Lung (tissue), 12 donors: ENCODE results near the gene RNF224. TPM values are rescaled to one million over a fixed set of nuclear protein-coding genes. Genes with fewer than 3 reads are reported as not detected.
A peak's percentile ranks its signal among the peaks of the same experiment; 100 is the strongest.

ENCODE experiments used
- ATAC-seq: fragments of 200-7000 bp; cut with Tn5 transposase; one replicate; pipeline ENCODE4 v1.9.1; 2020; ENCODE audit warnings: moderate number of reproducible peaks; ENCODE audit not compliant: insufficient read depth, low FRiP score
- DNase-seq, 3 donors: peaks; one replicate each; pipeline ENCODE4 v3.0.0-alpha.2; 2013 to 2017
- H3K27ac ChIP-seq, 2 donors: one replicate each; pipeline ENCODE4 v1.5.1; 2013; ENCODE audit warnings: mild to moderate bottlenecking in 2 of 2, moderate library complexity in 2 of 2, control low read depth in 1 of 2, inconsistent platforms in 1 of 2, low read depth in 1 of 2, low read length in 1 of 2
- H3K27me3 ChIP-seq, 3 donors: one replicate each; pipeline ENCODE4 v1.5.1; 2013; ENCODE audit warnings: low read length in 2 of 3; ENCODE audit not compliant: control insufficient read depth in 3 of 3, insufficient read depth in 3 of 3
- H3K36me3 ChIP-seq, 4 donors: one replicate each; pipeline ENCODE4 v1.5.1; 2013; ENCODE audit warnings: low read length in 4 of 4, mild to moderate bottlenecking in 1 of 4, moderate library complexity in 1 of 4; ENCODE audit not compliant: control insufficient read depth in 4 of 4, insufficient read depth in 4 of 4
- H3K4me1 ChIP-seq, 5 donors: one replicate each; pipeline ENCODE4 v1.5.1; 2013; ENCODE audit warnings: low read length in 5 of 5, mild to moderate bottlenecking in 2 of 5, moderate library complexity in 1 of 5; ENCODE audit not compliant: control insufficient read depth in 5 of 5, insufficient read depth in 5 of 5
- H3K4me3 ChIP-seq: one replicate; pipeline ENCODE4 v1.5.1; 2013; ENCODE audit warnings: mild to moderate bottlenecking, control low read depth, moderate library complexity
- H3K9ac ChIP-seq, 2 donors: one replicate each; pipeline ENCODE4 v1.5.1; 2013; ENCODE audit warnings: low read length in 2 of 2, control low read depth in 1 of 2; ENCODE audit not compliant: insufficient read depth in 1 of 2
- H3K9me3 ChIP-seq, 4 donors: one replicate each; pipeline ENCODE4 v1.5.1; 2013; ENCODE audit warnings: low read length in 3 of 4, mild to moderate bottlenecking in 1 of 4, moderate library complexity in 1 of 4; ENCODE audit not compliant: control insufficient read depth in 4 of 4, insufficient read depth in 3 of 4
- WGBS, 2 donors: extraction: QIAGEN DNeasy Blood & Tissue Kit; methylation state at CpG; one replicate each; pipeline ENCODE4 v1.1.7; 2013; 5-methylcytosine and 5-hydroxymethylcytosine counted together
- polyA plus RNA-seq, 2 donors: library from polyadenylated mRNA; stranded (reverse); fragments of 200-250 nt; gene quantifications; one replicate each; pipeline ENCODE4 v1.2.1, GENCODE V29; 2013
- total RNA-seq, 2 donors: library from RNA; depleted of rRNA in 1 of 2; stranded (reverse); fragments of >200 nt in 1 of 2; gene quantifications; one replicate each; pipeline ENCODE4 v1.2.1, GENCODE V29; 2014 to 2021
- TF ChIP-seq, protein P1 (sequence below): IDR thresholded peaks from 2 replicates; pipeline ENCODE4 v1.5.1; 2012; ENCODE audit warnings: mild to moderate bottlenecking; ENCODE audit errors: control extremely low read depth, extremely low read depth
- donor health status: control.
- donor health status: control.
- donor health status: Bipolar disorder and iron deficiency.
- donor health status: healthy.
- donor health status: DM: yes; HTN: yes; CAD: no.

The RNF224 gene
- total and polyA plus RNA-seq, 4 donors, result 0.24 to 1.1 (median 0.80) TPM

DNA sequence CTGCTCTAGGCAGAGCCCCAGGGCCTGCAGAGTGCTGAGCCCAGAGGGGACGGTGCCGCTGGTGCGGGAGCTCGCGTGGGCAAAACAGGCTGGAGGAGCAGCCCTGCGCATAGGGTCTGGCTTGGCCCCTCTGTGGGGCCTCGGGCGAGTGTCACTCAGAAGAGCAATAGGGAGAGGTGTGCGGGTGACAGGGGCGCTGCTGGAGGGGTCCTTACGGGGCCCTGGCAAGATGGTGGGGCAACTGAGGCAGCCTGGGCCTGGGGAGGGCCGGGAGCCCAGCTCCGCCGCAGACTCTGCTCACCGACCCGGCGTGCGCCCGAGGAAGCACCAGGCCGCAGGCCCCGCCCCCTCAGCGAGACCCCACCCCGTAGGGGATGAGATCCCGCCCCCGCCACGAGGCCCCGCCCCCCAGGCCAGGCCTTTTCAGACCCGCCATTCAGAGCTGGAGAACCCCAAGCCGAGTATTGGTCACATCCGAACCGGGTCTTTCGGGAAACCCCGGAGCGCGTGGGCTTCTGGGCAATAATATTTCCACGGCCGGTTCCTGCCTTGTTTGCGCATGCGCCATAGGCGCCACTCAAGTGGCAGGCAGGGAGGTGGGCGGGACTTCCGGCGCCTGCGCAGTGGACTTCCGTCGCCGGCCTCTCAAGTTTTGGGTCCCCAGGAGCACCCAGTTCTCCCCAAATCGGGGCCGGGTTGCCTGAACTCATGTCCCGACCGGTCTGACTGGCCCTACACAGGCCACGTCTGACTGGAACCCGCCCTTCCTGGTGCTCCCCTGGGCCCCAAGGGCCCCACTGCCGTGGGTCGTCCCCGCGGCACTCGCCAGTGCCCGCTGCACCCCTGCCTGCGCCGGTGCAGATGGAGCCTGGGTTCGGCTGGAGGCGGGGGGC is 4.0 kb upstream of the RNF224 start:
- TF ChIP-seq, protein P1, sequence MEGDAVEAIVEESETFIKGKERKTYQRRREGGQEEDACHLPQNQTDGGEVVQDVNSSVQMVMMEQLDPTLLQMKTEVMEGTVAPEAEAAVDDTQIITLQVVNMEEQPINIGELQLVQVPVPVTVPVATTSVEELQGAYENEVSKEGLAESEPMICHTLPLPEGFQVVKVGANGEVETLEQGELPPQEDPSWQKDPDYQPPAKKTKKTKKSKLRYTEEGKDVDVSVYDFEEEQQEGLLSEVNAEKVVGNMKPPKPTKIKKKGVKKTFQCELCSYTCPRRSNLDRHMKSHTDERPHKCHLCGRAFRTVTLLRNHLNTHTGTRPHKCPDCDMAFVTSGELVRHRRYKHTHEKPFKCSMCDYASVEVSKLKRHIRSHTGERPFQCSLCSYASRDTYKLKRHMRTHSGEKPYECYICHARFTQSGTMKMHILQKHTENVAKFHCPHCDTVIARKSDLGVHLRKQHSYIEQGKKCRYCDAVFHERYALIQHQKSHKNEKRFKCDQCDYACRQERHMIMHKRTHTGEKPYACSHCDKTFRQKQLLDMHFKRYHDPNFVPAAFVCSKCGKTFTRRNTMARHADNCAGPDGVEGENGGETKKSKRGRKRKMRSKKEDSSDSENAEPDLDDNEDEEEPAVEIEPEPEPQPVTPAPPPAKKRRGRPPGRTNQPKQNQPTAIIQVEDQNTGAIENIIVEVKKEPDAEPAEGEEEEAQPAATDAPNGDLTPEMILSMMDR, result no peak
- Histone ChIP-seq H3K36me3 (no peaks in the 10 kb centered on the region), H3K27ac (peak overlapping the region; percentile 93 to 96), H3K4me3 (peak overlapping the region; percentile 73), H3K4me1 (peaks cover 0 to 14% (median 7%) of the 10 kb centered on the region in 5 donors), H3K27me3 (no peaks in the 10 kb centered on the region), H3K9me3 (peaks cover 0 to 1% (median 0%) of the 10 kb centered on the region in 4 donors), H3K9ac (peak overlapping the region in 1 of 2 donors; percentile 80)
- whole genome bisulfite sequencing, 2 donors, result 0 to 1% methylated on average over 60 to 63 of the region's 63 CpGs
- DNase-seq, result peak; percentile 97 to 98 (median 97)
- peak; percentile 94 for ATAC-seq

DNA sequence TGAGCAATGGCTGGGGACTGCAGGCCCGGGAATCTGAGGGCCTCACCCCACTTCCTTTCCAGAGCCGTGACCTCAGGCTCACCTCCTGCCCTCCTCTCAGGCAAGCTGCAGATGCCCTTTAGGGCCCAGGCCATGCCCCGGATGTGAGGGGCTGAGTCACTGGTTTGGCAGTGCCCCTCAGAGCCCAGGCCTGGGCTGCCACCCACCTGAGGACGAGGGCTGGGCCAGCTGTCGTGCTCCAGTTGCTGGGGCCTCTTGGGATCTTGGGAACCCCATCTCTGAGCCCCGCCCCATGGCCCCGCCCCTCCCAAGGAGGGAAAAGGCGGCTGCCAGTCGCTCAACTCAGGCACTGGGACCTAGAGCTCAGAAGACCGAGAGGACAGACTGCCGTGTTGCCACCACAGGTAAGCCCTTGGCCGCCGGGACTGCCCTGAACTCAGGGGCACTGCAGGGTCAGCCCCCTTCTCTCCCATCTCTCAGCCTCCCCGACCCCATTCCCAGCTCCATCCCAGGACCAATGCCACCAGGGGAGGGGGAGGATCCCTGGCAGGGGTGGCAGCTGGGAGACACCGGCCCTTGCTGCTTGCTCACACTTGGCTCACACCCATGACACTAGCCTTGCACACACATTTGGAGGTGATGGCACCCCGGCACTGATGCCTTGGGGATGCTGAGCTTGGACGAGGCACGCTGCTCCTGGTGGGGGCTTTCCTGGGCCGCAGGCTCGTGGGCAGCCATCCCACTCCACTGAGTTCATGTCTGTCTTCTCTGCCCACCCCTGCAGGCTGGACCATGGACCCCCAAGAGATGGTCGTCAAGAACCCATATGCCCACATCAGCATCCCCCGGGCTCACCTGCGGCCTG is 2.2 kb upstream of the RNF224 start, which contains the start of gene CYSRT1:
Gene CYSRT1 (plus strand): TSS at position 345 of the 865 bp plus-strand sequence. CDS start 448 bp downstream, at position 793.
- DNase-seq, result no peak
- WGBS, 2 donors, result 53 to 54% methylated on average over 18 to 23 of the region's 23 CpGs
- peaks cover 0 to 11% (median 9%) of the 10 kb centered on the region in 5 donors for H3K4me1 ChIP-seq
- no peaks in the 10 kb centered on the region for H3K36me3 ChIP-seq
- no peaks in the 10 kb centered on the region for H3K27me3 ChIP-seq
- TF ChIP-seq, protein P1, result no peak
- peak within 1 kb of the TSS; percentile 49 to 80 for H3K9ac ChIP-seq
- H3K27ac ChIP-seq, result peak within 1 kb of the TSS; percentile 93 to 96
- peak within 1 kb of the TSS; percentile 73 for H3K4me3 ChIP-seq
- no peak for ATAC-seq
- H3K9me3 ChIP-seq, result peaks cover 0 to 3% (median 0%) of the 10 kb centered on the region in 4 donors

DNA sequence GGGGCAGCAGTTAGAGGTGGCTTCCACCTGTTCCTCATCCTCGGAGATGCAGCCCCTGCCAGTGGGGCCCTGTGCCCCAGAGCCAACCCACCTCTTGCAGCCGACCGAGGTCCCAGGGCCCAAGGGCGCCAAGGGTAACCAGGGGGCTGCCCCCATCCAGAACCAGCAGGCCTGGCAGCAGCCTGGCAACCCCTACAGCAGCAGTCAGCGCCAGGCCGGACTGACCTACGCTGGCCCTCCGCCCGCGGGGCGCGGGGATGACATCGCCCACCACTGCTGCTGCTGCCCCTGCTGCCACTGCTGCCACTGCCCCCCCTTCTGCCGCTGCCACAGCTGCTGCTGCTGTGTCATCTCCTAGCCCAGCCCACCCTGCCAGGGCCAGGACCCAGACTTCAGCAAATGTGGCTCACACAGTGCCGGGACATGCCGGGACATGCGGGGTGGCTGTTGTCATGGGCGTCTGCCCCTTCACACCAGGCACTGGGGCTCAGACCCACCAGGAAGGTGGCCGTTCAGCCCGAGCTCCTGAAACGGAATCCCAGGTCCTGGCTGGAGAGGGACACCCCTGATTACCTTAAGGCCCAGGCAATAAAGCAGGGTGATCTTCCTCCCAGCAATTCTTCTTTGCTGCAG is 1.5 kb upstream of the RNF224 start:
- Histone ChIP-seq H3K4me3 (no peak overlapping the region), H3K9me3 (peaks cover 0 to 3% (median 0%) of the 10 kb centered on the region in 4 donors), H3K9ac (no peak overlapping the region), H3K27me3 (peaks cover 0 to 5% (median 0%) of the 10 kb centered on the region in 3 donors), H3K36me3 (no peaks in the 10 kb centered on the region), H3K4me1 (peaks cover 0 to 11% (median 9%) of the 10 kb centered on the region in 5 donors), H3K27ac (peak overlapping the region in 1 of 2 donors; percentile 89)
- DNase-seq (no peak), ATAC-seq (no peak)
- 83 to 84% methylated on average over 21 of the region's 21 CpGs for WGBS, 2 donors
- TF ChIP-seq, protein P1, result no peak
